HEK293 (cell line): ENCODE data around the gene OTC.

Experiments
- AEBP2 ChIP-seq: fragments of 450-650 bp; formaldehyde crosslinking; IDR thresholded peaks from 2 replicates; pipeline ENCODE4 v1.5.1; 2016; ENCODE audit warnings: missing biosample characterization, missing genetic modification characterization, borderline replicate concordance
- EGR2 ChIP-seq: fragments of 450-650 bp; formaldehyde crosslinking; IDR thresholded peaks from 2 replicates; pipeline ENCODE4 v1.5.1; 2016; ENCODE audit warnings: low read depth, missing biosample characterization, missing genetic modification characterization
- GLI2 ChIP-seq: fragments of 450-650 bp; formaldehyde crosslinking; IDR thresholded peaks from 2 replicates; pipeline ENCODE4; 2017; ENCODE audit warnings: missing biosample characterization, missing genetic modification characterization, low read depth, borderline replicate concordance
- GLIS2 ChIP-seq: fragments of 450-650 bp; formaldehyde crosslinking; IDR thresholded peaks from 2 replicates; pipeline ENCODE4 v1.5.1; 2016; ENCODE audit warnings: missing biosample characterization, missing genetic modification characterization
- KLF1 ChIP-seq: fragments of 450-650 bp; formaldehyde crosslinking; IDR thresholded peaks from 2 replicates; pipeline ENCODE4 v1.5.1; 2016; ENCODE audit warnings: missing biosample characterization, missing genetic modification characterization
- KLF10 ChIP-seq: fragments of 450-650 bp; IDR thresholded peaks from 2 replicates; pipeline ENCODE4 v1.5.1; 2018; ENCODE audit warnings: missing biosample characterization, mild to moderate bottlenecking, missing genetic modification characterization
- KLF8 ChIP-seq: fragments of 450-650 bp; formaldehyde crosslinking; IDR thresholded peaks from 2 replicates; pipeline ENCODE4 v1.5.1; 2016; ENCODE audit warnings: missing biosample characterization, missing genetic modification characterization
- OSR2 ChIP-seq: fragments of 450-650 bp; formaldehyde crosslinking; IDR thresholded peaks from 2 replicates; pipeline ENCODE4 v1.5.1; 2016; ENCODE audit warnings: missing biosample characterization, missing genetic modification characterization
- REST ChIP-seq: fragments of 450-650 bp; formaldehyde crosslinking; IDR thresholded peaks from 2 replicates; pipeline ENCODE4 v1.5.1; 2016; ENCODE audit warnings: missing biosample characterization, missing genetic modification characterization
- ZBTB11 ChIP-seq: fragments of 450-650 bp; formaldehyde crosslinking; conservative IDR thresholded peaks from 2 replicates; pipeline ENCODE4 v1.5.1; 2016; ENCODE audit warnings: low read depth, missing biosample characterization, missing genetic modification characterization
- ZBTB44 ChIP-seq: fragments of 450-650 bp; IDR thresholded peaks from 2 replicates; pipeline ENCODE4 v1.5.1; 2018; ENCODE audit warnings: missing biosample characterization, mild to moderate bottlenecking, missing genetic modification characterization
- ZNF140 ChIP-seq: fragments of 450-650 bp; formaldehyde crosslinking; IDR thresholded peaks from 2 replicates; pipeline ENCODE4 v1.5.1; 2016; ENCODE audit warnings: missing biosample characterization, missing genetic modification characterization
- ZNF184 ChIP-seq: fragments of 450-650 bp; IDR thresholded peaks from 2 replicates; pipeline ENCODE4 v1.5.1; 2018; ENCODE audit warnings: missing biosample characterization, mild to moderate bottlenecking, missing genetic modification characterization
- ZNF24 ChIP-seq: fragments of 450-650 bp; formaldehyde crosslinking; IDR thresholded peaks from 2 replicates; pipeline ENCODE4 v1.5.1; 2016; ENCODE audit warnings: missing biosample characterization, missing genetic modification characterization
- ZNF366 ChIP-seq: fragments of 450-650 bp; formaldehyde crosslinking; conservative IDR thresholded peaks from 2 replicates; pipeline ENCODE4 v1.5.1; 2016; ENCODE audit warnings: missing biosample characterization, missing genetic modification characterization
- ZNF37A ChIP-seq: fragments of 450-650 bp; IDR thresholded peaks from 2 replicates; pipeline ENCODE4 v1.5.1; 2018; ENCODE audit warnings: missing biosample characterization, missing genetic modification characterization
- ZNF391 ChIP-seq: fragments of 450-650 bp; formaldehyde crosslinking; IDR thresholded peaks from 2 replicates; pipeline ENCODE4 v1.5.1; 2016; ENCODE audit warnings: low read depth, missing biosample characterization, missing genetic modification characterization, borderline replicate concordance
- ZNF529 ChIP-seq: fragments of 450-650 bp; formaldehyde crosslinking; IDR thresholded peaks from 2 replicates; pipeline ENCODE4 v1.5.1; 2017; ENCODE audit warnings: missing genetic modification characterization, missing biosample characterization; ENCODE audit not compliant: insufficient replicate concordance
- ZNF548 ChIP-seq: fragments of 450-650 bp; formaldehyde crosslinking; IDR thresholded peaks from 2 replicates; pipeline ENCODE4 v1.5.1; 2016; ENCODE audit warnings: missing biosample characterization, missing genetic modification characterization
- ZNF560 ChIP-seq: fragments of 450-650 bp; formaldehyde crosslinking; IDR thresholded peaks from 2 replicates; pipeline ENCODE4 v1.5.1; 2017; ENCODE audit warnings: missing biosample characterization, missing genetic modification characterization, borderline replicate concordance
- ZNF561 ChIP-seq: fragments of 450-650 bp; IDR thresholded peaks from 2 replicates; pipeline ENCODE4 v1.5.1; 2018; ENCODE audit warnings: missing biosample characterization, missing genetic modification characterization, borderline replicate concordance
- ZNF580 ChIP-seq: fragments of 450-650 bp; formaldehyde crosslinking; IDR thresholded peaks from 2 replicates; pipeline ENCODE4 v1.5.1; 2016; ENCODE audit warnings: missing biosample characterization, missing genetic modification characterization
- ZNF623 ChIP-seq: fragments of 450-650 bp; formaldehyde crosslinking; IDR thresholded peaks from 2 replicates; pipeline ENCODE4 v1.5.1; 2016; ENCODE audit warnings: missing biosample characterization, missing genetic modification characterization
- ZNF645 ChIP-seq: fragments of 450-650 bp; formaldehyde crosslinking; IDR thresholded peaks from 2 replicates; pipeline ENCODE4; 2016; ENCODE audit warnings: missing biosample characterization, missing genetic modification characterization
- ZNF654 ChIP-seq: fragments of 450-650 bp; formaldehyde crosslinking; IDR thresholded peaks from 2 replicates; pipeline ENCODE4 v1.5.1; 2016; ENCODE audit warnings: low read depth, missing biosample characterization, missing genetic modification characterization
- ZNF677 ChIP-seq: fragments of 450-650 bp; IDR thresholded peaks from 2 replicates; pipeline ENCODE4 v1.5.0; 2018; ENCODE audit warnings: missing biosample characterization, mild to moderate bottlenecking, missing genetic modification characterization, moderate library complexity
- ZSCAN30 ChIP-seq: fragments of 450-650 bp; IDR thresholded peaks from 2 replicates; pipeline ENCODE4 v1.5.1; 2018; ENCODE audit warnings: missing biosample characterization, mild to moderate bottlenecking, missing genetic modification characterization, moderate library complexity
- ZXDB ChIP-seq: fragments of 450-650 bp; formaldehyde crosslinking; IDR thresholded peaks from 2 replicates; pipeline ENCODE4 v1.5.1; 2016; ENCODE audit warnings: missing biosample characterization, missing genetic modification characterization

The OTC gene

GRCh38 chrX:38327007-38327774, 25.2 kb upstream of the OTC start, which contains the start of gene RPGR (continued):
- TF ChIP-seq ZBTB44 (tag by site-specific recombination) = no peak
- no peak for TF ChIP-seq GLI2
- no peak for TF ChIP-seq ZNF37A (tag by site-specific recombination)
- peak; percentile 79 for TF ChIP-seq ZNF561
- TF ChIP-seq ZNF560 (tag by site-specific recombination) = no peak
- no peak for TF ChIP-seq ZNF366 (tag by site-specific recombination)
- no peak for TF ChIP-seq ZNF580
- no peak for TF ChIP-seq ZNF529 (tag by site-specific recombination)
- no peak for TF ChIP-seq ZNF645
- TF ChIP-seq REST (tag by site-specific recombination) = no peak
- TF ChIP-seq KLF1 (tag by site-specific recombination) = no peak
- peak; percentile 48 for TF ChIP-seq ZNF654
- peak; percentile 75 for TF ChIP-seq KLF10 (tag by site-specific recombination)
- TF ChIP-seq EGR2 = peak; percentile 51
- no peak for TF ChIP-seq ZNF677 (tag by site-specific recombination)
- TF ChIP-seq OSR2 = peak; percentile 28; the same call in 1 of the 2 replicates
- peak; percentile 89 for TF ChIP-seq ZBTB11 (tag by site-specific recombination)
- TF ChIP-seq GLIS2 = peak; percentile 92
- no peak for TF ChIP-seq ZNF24 (tag by site-specific recombination)
- TF ChIP-seq KLF8 (tag by site-specific recombination) = peak; percentile 80; the same call in 1 of the 2 replicates
- no peak for TF ChIP-seq ZNF140 (tag by site-specific recombination)
- TF ChIP-seq ZNF391 (tag by site-specific recombination) = 0 out of 2 replicates have a peak, but pooled peaks have one; percentile 55
- TF ChIP-seq AEBP2 (tag by site-specific recombination) = no peak
- TF ChIP-seq ZNF548 = no peak
- no peak for TF ChIP-seq ZNF623 (tag by site-specific recombination)
- peak; percentile 67; the same call in 1 of the 2 replicates for TF ChIP-seq ZXDB (tag by site-specific recombination)
- TF ChIP-seq ZNF184 (tag by site-specific recombination) = no peak; the same call in 1 of the 2 replicates
- TF ChIP-seq ZSCAN30 (tag by site-specific recombination) = 0 out of 2 replicates have a peak, but pooled peaks have one; percentile 14
